ENCODE measurements around the gene C6orf136.
"Not testable (repeated sequence)": the region's sequence is repeated elsewhere in the genome, so short reads cannot be mapped to it uniquely, and the experiment has no call there.

Gene C6orf136

GRCh38 chr6:30626484-30627366 is 20.2 kb upstream of the C6orf136 start, which contains the start of gene ATAT1:
ATAT1 (plus strand) TSS chr6:30626874.
- DNase-seq = peak; percentile 85 to 89
- TF ChIP-seq POLR2A (IDR thresholded peaks at IDR 0.05; ENCODE audit: low read length) (peak; percentile 76), GATA1 (IDR thresholded peaks at IDR 0.05; ENCODE audit: low read depth, low read length) (no peak)

- no peak for DNase-seq
- TF ChIP-seq GATA1 (IDR thresholded peaks at IDR 0.05; ENCODE audit: low read depth, low read length) (no peak), POLR2A (IDR thresholded peaks at IDR 0.05; ENCODE audit: low read length) (no peak)
Observed at GRCh38 chr6:30635834-30636233, 11.1 kb upstream of the C6orf136 start.

GRCh38 chr6:30640481-30640880 is 6.5 kb upstream of the C6orf136 start:
- no peak for DNase-seq
- TF ChIP-seq POLR2A (IDR thresholded peaks at IDR 0.05; ENCODE audit: low read length) (no peak), GATA1 (IDR thresholded peaks at IDR 0.05; ENCODE audit: low read depth, low read length) (no peak)

GRCh38 chr6:30641048-30641447 is 5.9 kb upstream of the C6orf136 start:
- TF ChIP-seq GATA1 (IDR thresholded peaks at IDR 0.05; ENCODE audit: low read depth, low read length) (no peak), POLR2A (IDR thresholded peaks at IDR 0.05; ENCODE audit: low read length) (no peak)
- DNase-seq = no peak

- DNase-seq = no peak
- TF ChIP-seq GATA1 (IDR thresholded peaks at IDR 0.05; ENCODE audit: low read depth, low read length) (no peak), POLR2A (IDR thresholded peaks at IDR 0.05; ENCODE audit: low read length) (no peak)
Observed at GRCh38 chr6:30643656-30644055, 3.3 kb upstream of the C6orf136 start.

- no peak for DNase-seq
- TF ChIP-seq POLR2A (IDR thresholded peaks at IDR 0.05; ENCODE audit: low read length) (no peak), GATA1 (IDR thresholded peaks at IDR 0.05; ENCODE audit: low read depth, low read length) (no peak)
Observed at GRCh38 chr6:30644769-30645168, 2.2 kb upstream of the C6orf136 start.

GRCh38 chr6:30645989-30646388 is 944 bp upstream of the C6orf136 start:
- TF ChIP-seq GATA1 (IDR thresholded peaks at IDR 0.05; ENCODE audit: low read depth, low read length) (no peak), POLR2A (IDR thresholded peaks at IDR 0.05; ENCODE audit: low read length) (no peak)
- no peak for DNase-seq

GRCh38 chr6:30647242-30648116 is 546 bp downstream of the C6orf136 start:
- peak; percentile 83 to 84 for DNase-seq
- TF ChIP-seq GATA1 (IDR thresholded peaks at IDR 0.05; ENCODE audit: low read depth, low read length) (no peak), POLR2A (IDR thresholded peaks at IDR 0.05; ENCODE audit: low read length) (peak; percentile 50)

GRCh38 chr6:30651143-30651542 is 4.2 kb downstream of the C6orf136 start:
- no peak for DNase-seq
- TF ChIP-seq POLR2A (IDR thresholded peaks at IDR 0.05; ENCODE audit: low read length) = no peak
- no peak for TF ChIP-seq GATA1 (IDR thresholded peaks at IDR 0.05; ENCODE audit: low read depth, low read length)

GRCh38 chr6:30654798-30655742 is 8.1 kb downstream of the C6orf136 start:
- TF ChIP-seq GATA1 (IDR thresholded peaks at IDR 0.05; ENCODE audit: low read depth, low read length) (no peak), POLR2A (IDR thresholded peaks at IDR 0.05; ENCODE audit: low read length) (no peak)

GRCh38 chr6:30655743-30656094 is 8.8 kb downstream of the C6orf136 start:
- no peak for DNase-seq
- no peak for TF ChIP-seq GATA1 (IDR thresholded peaks at IDR 0.05; ENCODE audit: low read depth, low read length)
- no peak for TF ChIP-seq POLR2A (IDR thresholded peaks at IDR 0.05; ENCODE audit: low read length)

More at GRCh38 chr6:30654798-30655742, 8.1 kb downstream of the C6orf136 start:
- no peak for DNase-seq

- no peak for DNase-seq
- no peak for TF ChIP-seq POLR2A (IDR thresholded peaks at IDR 0.05; ENCODE audit: low read length)
- no peak for TF ChIP-seq GATA1 (IDR thresholded peaks at IDR 0.05; ENCODE audit: low read depth, low read length)
Observed at GRCh38 chr6:30656513-30656912, 9.6 kb downstream of the C6orf136 start.

- TF ChIP-seq POLR2A (IDR thresholded peaks at IDR 0.05; ENCODE audit: low read length) (no peak), GATA1 (IDR thresholded peaks at IDR 0.05; ENCODE audit: low read depth, low read length) (no peak)
- no peak for DNase-seq
Observed at GRCh38 chr6:30657454-30657853, 10.5 kb downstream of the C6orf136 start.

GRCh38 chr6:30657922-30658321 is 11.0 kb downstream of the C6orf136 start:
- not testable (repeated sequence) for DNase-seq
